ENCODE results near the gene HSF2BP. TPM values are rescaled to one million over a fixed set of nuclear protein-coding genes. Genes with fewer than 3 reads are reported as not detected.
A peak's percentile ranks its signal among the peaks of the same experiment; 100 is the strongest.
"Not testable (repeated sequence)": the region's sequence is repeated elsewhere in the genome, so short reads cannot be mapped to it uniquely, and the experiment has no call there.

The HSF2BP gene
- total and polyA plus RNA-seq, 9 donors: 0.58 to 2.9 (median 1.5) TPM

DNA sequence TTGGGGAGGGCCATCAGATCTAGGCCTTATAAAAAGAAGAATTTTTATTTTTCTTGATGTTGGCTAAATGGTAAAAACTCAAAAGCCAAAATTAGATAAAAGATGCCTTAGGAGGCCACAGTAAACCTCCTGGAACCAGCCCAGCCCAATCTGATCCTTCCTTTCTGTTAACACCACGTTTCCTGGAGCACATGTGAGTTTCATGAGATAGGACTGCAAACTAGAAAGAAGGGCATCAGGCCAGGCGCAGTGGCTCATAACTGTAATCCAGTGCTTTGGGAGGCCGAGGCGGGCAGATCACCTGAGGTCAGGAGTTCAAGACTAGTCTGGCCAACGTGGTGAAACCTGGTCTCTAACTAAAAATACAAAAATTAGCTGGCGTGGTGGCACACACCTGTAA is 6.7 kb downstream of the HSF2BP start:
- intact Hi-C loops (cut with DNase I): no loop called here
- TF ChIP-seq, protein P1, sequence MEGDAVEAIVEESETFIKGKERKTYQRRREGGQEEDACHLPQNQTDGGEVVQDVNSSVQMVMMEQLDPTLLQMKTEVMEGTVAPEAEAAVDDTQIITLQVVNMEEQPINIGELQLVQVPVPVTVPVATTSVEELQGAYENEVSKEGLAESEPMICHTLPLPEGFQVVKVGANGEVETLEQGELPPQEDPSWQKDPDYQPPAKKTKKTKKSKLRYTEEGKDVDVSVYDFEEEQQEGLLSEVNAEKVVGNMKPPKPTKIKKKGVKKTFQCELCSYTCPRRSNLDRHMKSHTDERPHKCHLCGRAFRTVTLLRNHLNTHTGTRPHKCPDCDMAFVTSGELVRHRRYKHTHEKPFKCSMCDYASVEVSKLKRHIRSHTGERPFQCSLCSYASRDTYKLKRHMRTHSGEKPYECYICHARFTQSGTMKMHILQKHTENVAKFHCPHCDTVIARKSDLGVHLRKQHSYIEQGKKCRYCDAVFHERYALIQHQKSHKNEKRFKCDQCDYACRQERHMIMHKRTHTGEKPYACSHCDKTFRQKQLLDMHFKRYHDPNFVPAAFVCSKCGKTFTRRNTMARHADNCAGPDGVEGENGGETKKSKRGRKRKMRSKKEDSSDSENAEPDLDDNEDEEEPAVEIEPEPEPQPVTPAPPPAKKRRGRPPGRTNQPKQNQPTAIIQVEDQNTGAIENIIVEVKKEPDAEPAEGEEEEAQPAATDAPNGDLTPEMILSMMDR (IDR thresholded peaks at IDR 0.05): no peak
- no peak for TF ChIP-seq EP300 (IDR thresholded peaks at IDR 0.05)
- TF ChIP-seq POLR2A (IDR thresholded peaks at IDR 0.05): no peak

GRCh38 chr21:43651926-43652325 is 7.4 kb downstream of the HSF2BP start:
- H3K27me3 ChIP-seq; H3K4me1 ChIP-seq (ENCODE audit: insufficient read depth); H3K27ac ChIP-seq; DNase-seq; H3K4me3 ChIP-seq; H3K9me3 ChIP-seq; H3K36me3 ChIP-seq; intact Hi-C loops (cut with DNase I): not testable (repeated sequence)
- WGBS, 3 donors: 93 to 96% (median 96%) methylated on average over 6 of the region's 6 CpGs

More for the DNA sequence above, 6.7 kb downstream of the HSF2BP start:
- no peak for DNase-seq
- no peak overlapping the region for H3K27ac ChIP-seq
- H3K27me3 ChIP-seq: no peaks in the 10 kb centered on the region
- 84 to 88% (median 87%) methylated on average over 6 of the region's 6 CpGs for WGBS, 3 donors
- no peaks in the 10 kb centered on the region for H3K36me3 ChIP-seq
- H3K4me3 ChIP-seq: no peak overlapping the region
- H3K4me1 ChIP-seq (ENCODE audit: insufficient read depth): no peaks in the 10 kb centered on the region
- H3K9me3 ChIP-seq: no peaks in the 10 kb centered on the region

GRCh38 chr21:43648171-43648570 is 11.1 kb downstream of the HSF2BP start:
- no peak for TF ChIP-seq EP300 (IDR thresholded peaks at IDR 0.05)
- TF ChIP-seq POLR2A (IDR thresholded peaks at IDR 0.05): no peak
- TF ChIP-seq, protein P1 (IDR thresholded peaks at IDR 0.05): no peak
- no peak for DNase-seq
- Histone ChIP-seq H3K4me3 (no peak overlapping the region), H3K27me3 (no peaks in the 10 kb centered on the region), H3K27ac (no peak overlapping the region), H3K4me1 (ENCODE audit: insufficient read depth) (no peaks in the 10 kb centered on the region), H3K9me3 (no peaks in the 10 kb centered on the region), H3K36me3 (no peaks in the 10 kb centered on the region)
- intact Hi-C loops (cut with DNase I): no loop called here
- WGBS, 3 donors: 66 to 70% (median 66%) methylated on average over 9 of the region's 9 CpGs

DNA sequence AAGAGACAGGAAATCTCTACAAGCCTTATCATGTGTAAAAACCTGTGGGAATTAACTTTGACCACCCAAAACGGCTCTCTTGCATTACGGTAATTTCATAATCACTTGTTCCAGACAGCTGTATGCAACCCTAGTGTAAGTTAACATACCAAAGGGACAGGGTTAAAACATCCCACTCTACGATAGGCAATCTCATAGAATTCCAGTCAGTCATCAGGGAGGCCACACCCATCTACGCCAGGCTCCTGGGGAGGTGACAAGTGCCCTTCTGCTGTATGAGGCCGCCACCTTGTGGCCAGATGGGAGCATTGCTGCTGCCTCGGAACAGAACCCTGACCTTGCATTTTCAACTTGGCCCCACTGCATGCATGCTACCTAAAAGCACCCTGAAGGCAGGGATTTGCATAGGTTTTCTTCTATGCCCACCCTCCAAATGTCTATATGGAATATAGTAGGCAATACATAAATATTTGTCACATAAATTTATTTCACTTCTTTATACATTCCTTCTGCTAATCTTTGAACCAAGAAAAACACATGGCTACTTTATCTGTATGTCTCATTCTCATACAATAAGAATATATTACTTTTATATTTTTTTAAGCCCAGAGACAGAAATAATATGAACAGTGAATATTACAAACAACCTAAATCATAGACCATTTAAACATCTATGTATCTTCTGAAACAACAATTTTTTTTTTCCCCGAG is 12.6 kb downstream of the HSF2BP start:
- Histone ChIP-seq H3K27ac (peak overlapping the region in 1 of 2 donors; percentile 70), H3K36me3 (no peaks in the 10 kb centered on the region), H3K27me3 (no peaks in the 10 kb centered on the region), H3K4me1 (ENCODE audit: insufficient read depth) (no peaks in the 10 kb centered on the region), H3K9me3 (no peaks in the 10 kb centered on the region), H3K4me3 (no peak overlapping the region)
- 18 to 20% (median 19%) methylated on average over 7 of the region's 7 CpGs for WGBS, 3 donors
- TF ChIP-seq, protein P1 (IDR thresholded peaks at IDR 0.05): peak; percentile 97 to 99 (median 99)
- TF ChIP-seq POLR2A (IDR thresholded peaks at IDR 0.05): no peak
- no peak for TF ChIP-seq EP300 (IDR thresholded peaks at IDR 0.05)
- intact Hi-C loops (cut with DNase I): no loop called here
- peak; percentile 84 to 92 (median 91) for DNase-seq

GRCh38 chr21:43645976-43646375 is 13.3 kb downstream of the HSF2BP start:
- Histone ChIP-seq H3K4me1 (ENCODE audit: insufficient read depth) (no peaks in the 10 kb centered on the region), H3K9me3 (no peaks in the 10 kb centered on the region), H3K27me3 (no peaks in the 10 kb centered on the region), H3K27ac (peak overlapping the region in 1 of 2 donors; percentile 70), H3K4me3 (no peak overlapping the region), H3K36me3 (no peaks in the 10 kb centered on the region)
- intact Hi-C loops (cut with DNase I): no loop called here
- TF ChIP-seq EP300 (IDR thresholded peaks at IDR 0.05): no peak
- no peak for TF ChIP-seq POLR2A (IDR thresholded peaks at IDR 0.05)
- TF ChIP-seq, protein P1 (IDR thresholded peaks at IDR 0.05): no peak
- no peak for DNase-seq
- WGBS, 3 donors: 20 to 31% (median 22%) methylated on average over 4 of the region's 4 CpGs
